ENCODE measurements around the gene KRTAP4-2.

DNA sequence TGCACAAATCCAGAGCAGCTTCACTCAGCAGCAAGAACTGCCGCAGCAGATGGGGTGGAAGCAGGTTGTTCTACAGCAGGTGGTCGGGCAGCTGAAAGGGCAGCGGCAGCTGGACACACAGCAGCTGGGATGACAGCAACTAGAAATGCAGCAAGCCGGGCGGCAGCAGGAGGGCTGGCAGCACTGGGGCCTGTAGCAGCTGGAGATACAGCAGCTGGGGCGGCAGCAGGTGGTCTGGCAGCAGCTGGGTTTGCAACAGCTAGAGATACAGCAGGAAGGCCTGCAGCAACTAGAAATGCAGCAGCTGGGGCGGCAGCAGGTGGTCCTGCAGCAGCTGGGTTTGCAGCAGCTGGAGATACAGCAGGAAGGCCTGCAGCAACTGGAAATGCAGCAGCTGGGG is 10.5 kb downstream of the KRTAP4-2 start:
- TF ChIP-seq POLR2AphosphoS5 (IDR thresholded peaks at IDR 0.05; ENCODE audit: low read depth): no peak
- no peak for TF ChIP-seq CTCF (IDR thresholded peaks at IDR 0.05; ENCODE audit: insufficient read depth, low read length)
- TF ChIP-seq GABPA (IDR thresholded peaks at IDR 0.05; ENCODE audit: low read depth): no peak
- no peak for TF ChIP-seq REST (IDR thresholded peaks at IDR 0.05; ENCODE audit: insufficient replicate concordance, low read depth)
